Measurements from ENCODE around the gene SRBD1. TPM values are rescaled to one million over a fixed set of nuclear protein-coding genes. Genes with fewer than 3 reads are reported as not detected.

Gene SRBD1
- total RNA-seq, 1 donor from 2014 or later, result 11.2 TPM

- peak overlapping the region; percentile 55 for H3K27ac Mint-ChIP-seq (ENCODE audit: unreplicated experiment)
- no peak for DNase-seq (ENCODE audit: low spot score)
- TF ChIP-seq, protein P1, sequence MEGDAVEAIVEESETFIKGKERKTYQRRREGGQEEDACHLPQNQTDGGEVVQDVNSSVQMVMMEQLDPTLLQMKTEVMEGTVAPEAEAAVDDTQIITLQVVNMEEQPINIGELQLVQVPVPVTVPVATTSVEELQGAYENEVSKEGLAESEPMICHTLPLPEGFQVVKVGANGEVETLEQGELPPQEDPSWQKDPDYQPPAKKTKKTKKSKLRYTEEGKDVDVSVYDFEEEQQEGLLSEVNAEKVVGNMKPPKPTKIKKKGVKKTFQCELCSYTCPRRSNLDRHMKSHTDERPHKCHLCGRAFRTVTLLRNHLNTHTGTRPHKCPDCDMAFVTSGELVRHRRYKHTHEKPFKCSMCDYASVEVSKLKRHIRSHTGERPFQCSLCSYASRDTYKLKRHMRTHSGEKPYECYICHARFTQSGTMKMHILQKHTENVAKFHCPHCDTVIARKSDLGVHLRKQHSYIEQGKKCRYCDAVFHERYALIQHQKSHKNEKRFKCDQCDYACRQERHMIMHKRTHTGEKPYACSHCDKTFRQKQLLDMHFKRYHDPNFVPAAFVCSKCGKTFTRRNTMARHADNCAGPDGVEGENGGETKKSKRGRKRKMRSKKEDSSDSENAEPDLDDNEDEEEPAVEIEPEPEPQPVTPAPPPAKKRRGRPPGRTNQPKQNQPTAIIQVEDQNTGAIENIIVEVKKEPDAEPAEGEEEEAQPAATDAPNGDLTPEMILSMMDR (IDR thresholded peaks at IDR 0.05), result no peak
- H3K27me3 Mint-ChIP-seq (ENCODE audit: low read depth), result no peaks in the 10 kb centered on the region
- peaks cover 2% of the 10 kb centered on the region for H3K36me3 Mint-ChIP-seq (ENCODE audit: low read depth)
- no peaks in the 10 kb centered on the region for H3K9me3 Mint-ChIP-seq (ENCODE audit: low read depth)
- H3K4me3 Mint-ChIP-seq (ENCODE audit: unreplicated experiment), result no peak overlapping the region
- peaks cover 31% of the 10 kb centered on the region for H3K4me1 Mint-ChIP-seq (ENCODE audit: low read depth)
These were observed 240.7 kb downstream of the SRBD1 start for GRCh38 chr2:45370369-45370768.

GRCh38 chr2:45368792-45369191 is 242.3 kb downstream of the SRBD1 start:
- Mint-ChIP-seq H3K9me3 (ENCODE audit: low read depth) (no peaks in the 10 kb centered on the region), H3K36me3 (ENCODE audit: low read depth) (peaks cover 2% of the 10 kb centered on the region), H3K4me1 (ENCODE audit: low read depth) (peaks cover 31% of the 10 kb centered on the region), H3K27ac (ENCODE audit: unreplicated experiment) (peak overlapping the region; percentile 32), H3K27me3 (ENCODE audit: low read depth) (no peaks in the 10 kb centered on the region), H3K4me3 (ENCODE audit: unreplicated experiment) (no peak overlapping the region)
- DNase-seq (ENCODE audit: low spot score), result no peak
- TF ChIP-seq, protein P1 (IDR thresholded peaks at IDR 0.05), result no peak

GRCh38 chr2:45361666-45362065 is 249.4 kb downstream of the SRBD1 start:
- H3K9me3 Mint-ChIP-seq (ENCODE audit: low read depth), result no peaks in the 10 kb centered on the region
- TF ChIP-seq, protein P1 (IDR thresholded peaks at IDR 0.05), result no peak
- H3K36me3 Mint-ChIP-seq (ENCODE audit: low read depth), result no peaks in the 10 kb centered on the region
- no peaks in the 10 kb centered on the region for H3K4me1 Mint-ChIP-seq (ENCODE audit: low read depth)
- DNase-seq (ENCODE audit: low spot score), result no peak
- no peak overlapping the region for H3K4me3 Mint-ChIP-seq (ENCODE audit: unreplicated experiment)
- no peak overlapping the region for H3K27ac Mint-ChIP-seq (ENCODE audit: unreplicated experiment)
- no peaks in the 10 kb centered on the region for H3K27me3 Mint-ChIP-seq (ENCODE audit: low read depth)

DNA sequence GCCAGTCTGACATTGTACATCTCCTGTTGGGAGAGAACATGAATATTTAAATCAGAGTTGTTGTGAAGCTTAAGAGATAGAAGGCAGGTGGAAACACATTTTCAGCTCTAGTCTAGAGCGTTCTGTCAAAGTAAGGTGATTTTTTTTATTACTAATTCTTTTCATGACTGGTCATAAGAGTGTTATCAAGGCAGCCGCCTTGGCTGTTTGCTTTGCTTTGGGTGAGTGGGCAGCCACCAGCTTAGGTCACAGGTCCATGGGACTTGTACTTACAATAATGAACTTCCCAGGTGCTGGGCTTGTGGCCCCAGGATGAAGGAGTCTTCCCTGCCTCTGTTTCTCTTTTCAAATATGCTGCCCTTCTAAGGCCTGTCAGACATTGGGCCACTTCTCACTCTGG is 256.3 kb downstream of the SRBD1 start:
- Mint-ChIP-seq H3K9me3 (ENCODE audit: low read depth) (peaks cover 4% of the 10 kb centered on the region), H3K27ac (ENCODE audit: unreplicated experiment) (peak overlapping the region; percentile 84), H3K36me3 (ENCODE audit: low read depth) (peaks cover 3% of the 10 kb centered on the region), H3K4me3 (ENCODE audit: unreplicated experiment) (no peak overlapping the region), H3K27me3 (ENCODE audit: low read depth) (no peaks in the 10 kb centered on the region), H3K4me1 (ENCODE audit: low read depth) (peaks cover 26% of the 10 kb centered on the region)
- no peak for DNase-seq (ENCODE audit: low spot score)
- TF ChIP-seq, protein P1 (IDR thresholded peaks at IDR 0.05), result no peak

GRCh38 chr2:45353879-45354278 is 257.2 kb downstream of the SRBD1 start:
- no peak for DNase-seq (ENCODE audit: low spot score)
- Mint-ChIP-seq H3K4me3 (ENCODE audit: unreplicated experiment) (no peak overlapping the region), H3K27ac (ENCODE audit: unreplicated experiment) (peak overlapping the region; percentile 84)

More at GRCh38 chr2:45353879-45354278, 257.2 kb downstream of the SRBD1 start:
- Mint-ChIP-seq H3K36me3 (ENCODE audit: low read depth) (peaks cover 3% of the 10 kb centered on the region), H3K27me3 (ENCODE audit: low read depth) (no peaks in the 10 kb centered on the region), H3K4me1 (ENCODE audit: low read depth) (peaks cover 26% of the 10 kb centered on the region), H3K9me3 (ENCODE audit: low read depth) (peaks cover 4% of the 10 kb centered on the region)
- TF ChIP-seq, protein P1 (IDR thresholded peaks at IDR 0.05), result no peak

Data from chondrocyte (in vitro differentiated cells).